HG03439 (cell line): Measurements from ENCODE around the gene COL8A2.

Experiments used
- ATAC-seq: cut with Tn5 transposase; IDR thresholded peaks from one replicate; pipeline ENCODE4 v1.9.1; 2021; ENCODE audit warnings: mild to moderate bottlenecking, moderate library complexity; ENCODE audit not compliant: unreplicated experiment

The COL8A2 gene

GRCh38 chr1:36137776-36138175 is 12.8 kb upstream of the COL8A2 start:
- ATAC-seq, result no peak

GRCh38 chr1:36137226-36137625 is 12.2 kb upstream of the COL8A2 start:
- ATAC-seq, result no peak

GRCh38 chr1:36136535-36136934 is 11.5 kb upstream of the COL8A2 start:
- ATAC-seq, result no peak

GRCh38 chr1:36135796-36136195 is 10.8 kb upstream of the COL8A2 start:
- ATAC-seq, result no peak

GRCh38 chr1:36135330-36135667 is 10.3 kb upstream of the COL8A2 start:
- no peak for ATAC-seq

- ATAC-seq, result no peak
Observed at GRCh38 chr1:36134505-36135329, 9.7 kb upstream of the COL8A2 start.

- ATAC-seq, result no peak
Observed at GRCh38 chr1:36134031-36134430, 9.0 kb upstream of the COL8A2 start.

GRCh38 chr1:36133484-36133883 is 8.5 kb upstream of the COL8A2 start:
- ATAC-seq, result no peak

GRCh38 chr1:36132029-36132428 is 7.0 kb upstream of the COL8A2 start:
- ATAC-seq, result no peak

GRCh38 chr1:36128905-36129206 is 3.8 kb upstream of the COL8A2 start:
- no peak for ATAC-seq

- ATAC-seq, result no peak
Observed at GRCh38 chr1:36128126-36128904, 3.3 kb upstream of the COL8A2 start.

GRCh38 chr1:36126797-36127500 is 1.9 kb upstream of the COL8A2 start:
- ATAC-seq, result no peak

GRCh38 chr1:36126005-36126716 is 1.1 kb upstream of the COL8A2 start:
- ATAC-seq, result no peak

GRCh38 chr1:36124404-36125128 is 456 bp downstream of the COL8A2 start:
- ATAC-seq, result no peak

- ATAC-seq, result no peak
Observed at GRCh38 chr1:36123356-36123755, 1.7 kb downstream of the COL8A2 start.

GRCh38 chr1:36122062-36123030 is 2.7 kb downstream of the COL8A2 start:
- ATAC-seq, result no peak

- ATAC-seq, result no peak
Observed at GRCh38 chr1:36119456-36119855, 5.6 kb downstream of the COL8A2 start.

- ATAC-seq, result no peak
Observed at GRCh38 chr1:36118447-36119204, 6.4 kb downstream of the COL8A2 start.

- ATAC-seq, result no peak
Observed at GRCh38 chr1:36116901-36117300, 8.1 kb downstream of the COL8A2 start.
